ENCODE data around the gene ZFAND2B. TPM values are rescaled to one million over a fixed set of nuclear protein-coding genes. Genes with fewer than 3 reads are reported as not detected.

The ZFAND2B gene
- total RNA-seq, 4 donors from 2014 or later = 34.6 to 49.9 (median 43.6) TPM

GRCh38 chr2:219229305-219230058 is 22.9 kb downstream of the ZFAND2B start, which contains the start of the genes ANKZF1 and ATG9A:
TSS of gene ANKZF1 (plus strand) at chr2:219229806. CDS start at chr2:219230258, 452 bp downstream.
TSS of gene ATG9A (minus strand) at chr2:219229636. CDS start at chr2:219228024, 1,612 bp downstream.
- peak within 1 kb of the TSS; percentile 95 to 99 (median 95) for H3K27ac ChIP-seq
- TF ChIP-seq POLR2A (IDR thresholded peaks at IDR 0.05) = peak in 3 of 4 donors; percentile 75 to 88 (median 84)
- TF ChIP-seq, protein P1, sequence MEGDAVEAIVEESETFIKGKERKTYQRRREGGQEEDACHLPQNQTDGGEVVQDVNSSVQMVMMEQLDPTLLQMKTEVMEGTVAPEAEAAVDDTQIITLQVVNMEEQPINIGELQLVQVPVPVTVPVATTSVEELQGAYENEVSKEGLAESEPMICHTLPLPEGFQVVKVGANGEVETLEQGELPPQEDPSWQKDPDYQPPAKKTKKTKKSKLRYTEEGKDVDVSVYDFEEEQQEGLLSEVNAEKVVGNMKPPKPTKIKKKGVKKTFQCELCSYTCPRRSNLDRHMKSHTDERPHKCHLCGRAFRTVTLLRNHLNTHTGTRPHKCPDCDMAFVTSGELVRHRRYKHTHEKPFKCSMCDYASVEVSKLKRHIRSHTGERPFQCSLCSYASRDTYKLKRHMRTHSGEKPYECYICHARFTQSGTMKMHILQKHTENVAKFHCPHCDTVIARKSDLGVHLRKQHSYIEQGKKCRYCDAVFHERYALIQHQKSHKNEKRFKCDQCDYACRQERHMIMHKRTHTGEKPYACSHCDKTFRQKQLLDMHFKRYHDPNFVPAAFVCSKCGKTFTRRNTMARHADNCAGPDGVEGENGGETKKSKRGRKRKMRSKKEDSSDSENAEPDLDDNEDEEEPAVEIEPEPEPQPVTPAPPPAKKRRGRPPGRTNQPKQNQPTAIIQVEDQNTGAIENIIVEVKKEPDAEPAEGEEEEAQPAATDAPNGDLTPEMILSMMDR (IDR thresholded peaks at IDR 0.05) = no peak
- H3K4me1 ChIP-seq = peaks cover 18 to 44% (median 23%) of the 10 kb centered on the region in 3 donors
- peak; percentile 96 for DNase-seq
- intact Hi-C loops (cut with DNase I) = no loop called here
- no peaks in the 10 kb centered on the region for H3K9me3 ChIP-seq
- H3K27me3 ChIP-seq = no peaks in the 10 kb centered on the region
- peak within 1 kb of the TSS; percentile 84 to 90 (median 90) for H3K4me3 ChIP-seq
- peaks cover 22 to 64% (median 33%) of the 10 kb centered on the region in 3 donors for H3K36me3 ChIP-seq
- 0% methylated on average over 3 to 13 of the region's 80 CpGs for WGBS, 2 donors

DNA sequence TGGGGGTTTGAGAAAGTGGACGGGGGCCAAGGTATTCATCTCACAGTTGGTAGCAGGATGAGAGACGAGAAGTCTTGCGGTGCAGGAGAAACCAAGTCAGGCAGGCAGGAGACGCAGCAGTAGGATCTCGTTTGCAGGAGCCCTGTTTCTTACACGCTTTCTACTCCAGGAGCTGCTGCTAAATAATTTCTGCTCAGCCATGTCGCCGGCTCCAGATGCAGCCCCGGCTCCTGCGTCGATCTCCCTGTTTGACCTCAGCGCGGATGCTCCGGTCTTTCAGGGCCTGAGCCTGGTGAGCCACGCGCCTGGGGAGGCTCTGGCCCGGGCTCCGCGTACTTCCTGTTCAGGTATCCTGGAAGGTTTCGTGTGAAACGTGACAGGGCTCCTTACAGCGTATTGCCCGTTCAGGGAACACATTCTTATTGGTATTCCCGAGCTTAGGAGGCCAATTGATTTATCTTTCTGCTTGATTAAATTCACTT is 23.5 kb downstream of the ZFAND2B start:
- TF ChIP-seq, protein P1 (IDR thresholded peaks at IDR 0.05) = no peak
- TF ChIP-seq POLR2A (IDR thresholded peaks at IDR 0.05) = no peak

DNA sequence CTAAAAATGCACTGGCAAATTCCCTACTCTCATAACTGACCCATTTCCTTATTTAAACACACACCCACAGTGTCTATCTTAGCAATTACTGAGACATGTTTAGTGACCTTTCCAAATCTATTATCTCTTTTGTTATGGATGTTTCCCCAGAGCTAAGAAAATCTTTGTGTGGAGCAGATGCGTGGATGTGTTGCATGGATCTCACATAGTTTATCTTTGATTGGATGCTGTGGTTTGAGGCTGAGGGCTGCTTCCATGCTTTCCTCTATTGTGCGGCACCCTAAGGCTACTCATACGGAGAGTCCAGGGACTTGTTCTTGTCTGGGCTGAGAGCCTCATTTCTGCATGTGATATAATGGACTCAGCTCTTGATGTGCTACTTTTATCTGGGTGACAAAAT is 27.7 kb downstream of the ZFAND2B start:
- peaks cover 7 to 19% (median 9%) of the 10 kb centered on the region in 3 donors for H3K4me1 ChIP-seq
- H3K4me3 ChIP-seq = no peak overlapping the region
- peaks cover 27 to 79% (median 53%) of the 10 kb centered on the region in 3 donors for H3K36me3 ChIP-seq
- TF ChIP-seq, protein P1 (IDR thresholded peaks at IDR 0.05) = no peak
- no peak for TF ChIP-seq POLR2A (IDR thresholded peaks at IDR 0.05)
- no peaks in the 10 kb centered on the region for H3K9me3 ChIP-seq
- DNase-seq = no peak
- intact Hi-C loops (cut with DNase I) = no loop called here
- no peak overlapping the region for H3K27ac ChIP-seq
- WGBS, 2 donors = 90 to 96% methylated on average over 3 of the region's 3 CpGs
- H3K27me3 ChIP-seq = no peaks in the 10 kb centered on the region

More for the DNA sequence above, 23.5 kb downstream of the ZFAND2B start:
- H3K4me3 ChIP-seq = peak overlapping the region; percentile 84 to 90 (median 90)
- H3K4me1 ChIP-seq = peaks cover 18 to 44% (median 23%) of the 10 kb centered on the region in 3 donors
- no peak for DNase-seq
- peaks cover 22 to 64% (median 33%) of the 10 kb centered on the region in 3 donors for H3K36me3 ChIP-seq
- H3K27ac ChIP-seq = peak overlapping the region; percentile 95 to 99 (median 95)
- H3K9me3 ChIP-seq = no peaks in the 10 kb centered on the region
- 0 to 1% methylated on average over 18 to 22 of the region's 24 CpGs for WGBS, 2 donors
- no peaks in the 10 kb centered on the region for H3K27me3 ChIP-seq
- intact Hi-C loops (cut with DNase I) = no loop called here

DNA sequence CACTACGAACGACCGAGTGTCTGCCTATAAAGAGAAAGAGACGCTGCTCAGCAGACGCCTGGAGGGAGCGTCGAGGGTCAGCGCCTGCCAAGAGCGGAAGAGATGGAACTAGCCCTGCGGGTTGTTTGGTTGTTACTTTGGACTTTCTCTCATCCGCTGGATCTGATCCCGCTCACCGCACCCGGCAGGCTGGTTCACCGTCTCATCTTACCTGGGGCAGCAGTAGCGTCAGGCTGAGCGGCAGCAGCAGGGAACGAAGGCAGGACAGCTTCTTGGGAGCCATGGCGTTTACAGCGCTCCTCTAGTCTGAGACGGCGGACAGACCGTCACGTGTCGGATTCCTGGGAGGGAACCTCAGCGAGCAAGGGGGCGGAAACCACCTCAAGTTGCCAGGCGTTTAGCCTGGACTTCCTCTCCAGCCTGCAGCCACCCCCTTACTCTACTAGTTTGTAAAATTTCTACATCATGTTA is 36.7 kb downstream of the ZFAND2B start:
- Histone ChIP-seq H3K4me1 (peaks cover 18 to 38% (median 29%) of the 10 kb centered on the region in 3 donors), H3K27ac (peak overlapping the region in 1 of 4 donors; percentile 49), H3K27me3 (no peaks in the 10 kb centered on the region), H3K36me3 (peaks cover 0 to 30% (median 5%) of the 10 kb centered on the region in 3 donors), H3K9me3 (no peaks in the 10 kb centered on the region), H3K4me3 (peak overlapping the region in 2 of 4 donors; percentile 27 to 34)
- no peak for TF ChIP-seq POLR2A (IDR thresholded peaks at IDR 0.05)
- TF ChIP-seq, protein P1 (IDR thresholded peaks at IDR 0.05) = no peak
- WGBS, 2 donors = 57 to 70% methylated on average over 17 to 18 of the region's 28 CpGs
- intact Hi-C loops (cut with DNase I) = no loop called here
- no peak for DNase-seq

DNA sequence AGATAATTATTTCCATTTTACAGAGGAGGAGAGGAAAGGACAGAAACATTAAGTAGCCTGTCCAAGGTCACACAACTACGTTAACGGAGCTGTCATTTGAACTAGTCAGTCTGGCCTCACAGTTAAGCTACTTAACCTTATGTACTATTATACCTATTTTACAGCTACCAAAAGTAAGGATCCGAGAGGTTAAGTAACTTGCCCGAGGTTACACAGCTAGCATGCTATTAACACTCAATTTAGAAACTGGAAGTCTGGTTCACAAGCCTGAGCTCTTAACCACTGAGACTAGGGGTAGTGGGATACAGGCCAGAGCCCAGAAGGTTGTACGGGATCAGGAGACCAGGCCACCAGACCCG is 38.2 kb downstream of the ZFAND2B start:
- Histone ChIP-seq H3K36me3 (peaks cover 0 to 25% (median 5%) of the 10 kb centered on the region in 3 donors), H3K27ac (peak overlapping the region; percentile 93 to 96 (median 95)), H3K4me1 (peaks cover 32 to 53% (median 43%) of the 10 kb centered on the region in 3 donors), H3K27me3 (no peaks in the 10 kb centered on the region), H3K4me3 (peak overlapping the region; percentile 58 to 87 (median 82)), H3K9me3 (no peaks in the 10 kb centered on the region)
- intact Hi-C loops (cut with DNase I) = no loop called here
- no peak for DNase-seq
- TF ChIP-seq, protein P1 (IDR thresholded peaks at IDR 0.05) = no peak
- TF ChIP-seq POLR2A (IDR thresholded peaks at IDR 0.05) = no peak
- 35 to 46% methylated on average over 4 of the region's 6 CpGs for WGBS, 2 donors

Measured in esophagus squamous epithelium (tissue), 5 donors.